ENCODE measurements around the gene GSG1. TPM values are rescaled to one million over a fixed set of nuclear protein-coding genes. Genes with fewer than 3 reads are reported as not detected.

The GSG1 gene
- total RNA-seq, 1 experiment from 2014 or later = not detected

GRCh38 chr12:13144266-13144828, 40.9 kb upstream of the GSG1 start:
- DNase-seq (ENCODE audit: low read depth, low spot score) (no peak), ATAC-seq (no peak)
- RAD21 ChIA-PET (ENCODE audit: low non-redundant PET in 1 of 2, low total read pairs in 2 of 2, uncharacterized antibody in 2 of 2, unreplicated experiment in 2 of 2) = no interaction called here
- Histone ChIP-seq H2AFZ (ENCODE audit: low read depth, low read length, poor library complexity, severe bottlenecking) (no peak overlapping the region), H3K27ac (ENCODE audit: low read depth, low read length) (no peak overlapping the region), H3K9ac (ENCODE audit: low read length) (no peak overlapping the region), H3K27me3 (ENCODE audit: insufficient read depth, low read length) (no peaks in the 10 kb centered on the region), H3K4me2 (ENCODE audit: low read length) (no peak overlapping the region), H3K36me3 (ENCODE audit: control insufficient read depth in 1 of 2, insufficient read depth in 2 of 2, low read length in 2 of 2) (no peaks in the 10 kb centered on the region), H3K9me2 (ENCODE audit: insufficient read depth) (no peaks in the 10 kb centered on the region), H4K20me1 (ENCODE audit: insufficient read depth) (no peaks in the 10 kb centered on the region), H3K9me3 (ENCODE audit: control insufficient read depth in 1 of 2, insufficient read depth in 1 of 2, low read depth in 1 of 2, low read length in 2 of 2) (no peaks in the 10 kb centered on the region), H3K4me3 (replicated peaks in 1 of 2; ENCODE audit: low read depth in 1 of 2, low read length in 2 of 2) (no peak overlapping the region), H3K4me1 (ENCODE audit: control insufficient read depth in 1 of 2, insufficient read depth in 2 of 2, low read length in 2 of 2) (peaks cover 0 to 5% of the 10 kb centered on the region in 2 experiments; a peak in 1 of 4 replicates), H3K79me2 (ENCODE audit: insufficient read depth, low read length) (no peaks in the 10 kb centered on the region)
- TF ChIP-seq, protein P1, sequence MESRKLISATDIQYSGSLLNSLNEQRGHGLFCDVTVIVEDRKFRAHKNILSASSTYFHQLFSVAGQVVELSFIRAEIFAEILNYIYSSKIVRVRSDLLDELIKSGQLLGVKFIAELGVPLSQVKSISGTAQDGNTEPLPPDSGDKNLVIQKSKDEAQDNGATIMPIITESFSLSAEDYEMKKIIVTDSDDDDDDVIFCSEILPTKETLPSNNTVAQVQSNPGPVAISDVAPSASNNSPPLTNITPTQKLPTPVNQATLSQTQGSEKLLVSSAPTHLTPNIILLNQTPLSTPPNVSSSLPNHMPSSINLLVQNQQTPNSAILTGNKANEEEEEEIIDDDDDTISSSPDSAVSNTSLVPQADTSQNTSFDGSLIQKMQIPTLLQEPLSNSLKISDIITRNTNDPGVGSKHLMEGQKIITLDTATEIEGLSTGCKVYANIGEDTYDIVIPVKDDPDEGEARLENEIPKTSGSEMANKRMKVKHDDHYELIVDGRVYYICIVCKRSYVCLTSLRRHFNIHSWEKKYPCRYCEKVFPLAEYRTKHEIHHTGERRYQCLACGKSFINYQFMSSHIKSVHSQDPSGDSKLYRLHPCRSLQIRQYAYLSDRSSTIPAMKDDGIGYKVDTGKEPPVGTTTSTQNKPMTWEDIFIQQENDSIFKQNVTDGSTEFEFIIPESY (IDR thresholded peaks at IDR 0.05; ENCODE audit: extremely low read depth, insufficient replicate concordance, low read length) = no peak
- TF ChIP-seq REST (IDR thresholded peaks at IDR 0.05; ENCODE audit: low read depth) = no peak
- no peak for TF ChIP-seq ATF3 (IDR thresholded peaks at IDR 0.05)
- TF ChIP-seq POLR2A (IDR thresholded peaks at IDR 0.05; ENCODE audit: borderline replicate concordance, extremely low read depth, insufficient read depth, insufficient read length) = no peak
- TF ChIP-seq ZFX (IDR thresholded peaks at IDR 0.05) = no peak
- no peak for TF ChIP-seq SRF (IDR thresholded peaks at IDR 0.05; ENCODE audit: low read depth)
- TF ChIP-seq RAD21 (IDR thresholded peaks at IDR 0.05; ENCODE audit: low read depth) = no peak
- no peak for TF ChIP-seq SP1 (IDR thresholded peaks at IDR 0.05; ENCODE audit: low read depth)
- TF ChIP-seq ELF1 (IDR thresholded peaks at IDR 0.05; ENCODE audit: borderline replicate concordance, low read depth) = no peak
- TF ChIP-seq CBX3 (IDR thresholded peaks at IDR 0.05; ENCODE audit: low read depth) = no peak
- no peak for TF ChIP-seq FOSL1 (IDR thresholded peaks at IDR 0.05; ENCODE audit: low read depth)
- no peak for TF ChIP-seq SIN3A (IDR thresholded peaks at IDR 0.05; ENCODE audit: low read depth)
- TF ChIP-seq CEBPB (IDR thresholded peaks at IDR 0.05; ENCODE audit: low read depth) = no peak
- CTCF ChIA-PET = no interaction called here
- intact Hi-C loops (cut with micrococcal nuclease) = no loop called here
- POLR2A ChIA-PET = no interaction called here
- BruUV-seq (replicated peaks) = no TSS peak
